Brain pericyte (primary cell): Measurements from ENCODE around the gene ZNF641.
"Not testable (repeated sequence)": the region's sequence is repeated elsewhere in the genome, so short reads cannot be mapped to it uniquely, and the experiment has no call there.

Experiments
- DNase-seq: peaks from one replicate; pipeline ENCODE4 v3.0.0-alpha.2; 2012; ENCODE audit warnings: low read depth, low spot score

Gene ZNF641

GRCh38 chr12:48334808-48335207, 15.9 kb downstream of the ZNF641 start:
- DNase-seq: no peak

- DNase-seq: not testable (repeated sequence)
Measured at GRCh38 chr12:48333680-48334079, 17.0 kb downstream of the ZNF641 start.

- DNase-seq: no peak
Measured at GRCh38 chr12:48331399-48331798, 19.3 kb downstream of the ZNF641 start.

GRCh38 chr12:48329199-48329939, 21.4 kb downstream of the ZNF641 start:
- no peak for DNase-seq

GRCh38 chr12:48316491-48316890, 34.2 kb downstream of the ZNF641 start:
- no peak for DNase-seq

GRCh38 chr12:48311313-48311712, 39.4 kb downstream of the ZNF641 start:
- DNase-seq: no peak

GRCh38 chr12:48307269-48307668, 43.5 kb downstream of the ZNF641 start:
- no peak for DNase-seq

- no peak for DNase-seq
Measured at GRCh38 chr12:48305190-48305589, 45.5 kb downstream of the ZNF641 start.

GRCh38 chr12:48302161-48302911, 48.4 kb downstream of the ZNF641 start:
- DNase-seq: no peak

GRCh38 chr12:48300774-48301173, 49.9 kb downstream of the ZNF641 start:
- DNase-seq: no peak

- peak; percentile 11 for DNase-seq
Measured at GRCh38 chr12:48296586-48297282, 54.0 kb downstream of the ZNF641 start.

GRCh38 chr12:48292040-48292439, 58.7 kb downstream of the ZNF641 start:
- no peak for DNase-seq

GRCh38 chr12:48291511-48291910, 59.2 kb downstream of the ZNF641 start:
- DNase-seq: no peak

- DNase-seq: no peak
Measured at GRCh38 chr12:48288387-48289268, 62.1 kb downstream of the ZNF641 start.
